T follicular helper cell (primary cell): Measurements from ENCODE around the gene DRD1.
A peak's percentile ranks its signal among the peaks of the same experiment; 100 is the strongest.
"Not testable (repeated sequence)": the region's sequence is repeated elsewhere in the genome, so short reads cannot be mapped to it uniquely, and the experiment has no call there.

Source experiments
- DNase-seq: peaks from one replicate; pipeline ENCODE4 v3.0.0-alpha.2; 2020; ENCODE audit warnings: low read depth

The DRD1 gene

GRCh38 chr5:175467983-175468690, 24.2 kb upstream of the DRD1 start:
- no peak for DNase-seq

- DNase-seq, result no peak
Observed at GRCh38 chr5:175466700-175467318, 22.8 kb upstream of the DRD1 start.

- DNase-seq, result no peak
Observed at GRCh38 chr5:175465282-175465681, 21.3 kb upstream of the DRD1 start.

GRCh38 chr5:175464942-175465233, 20.9 kb upstream of the DRD1 start:
- DNase-seq, result no peak

- peak; percentile 43 for DNase-seq
Observed at GRCh38 chr5:175464074-175464941, 20.3 kb upstream of the DRD1 start.

- DNase-seq, result no peak
Observed at GRCh38 chr5:175463641-175464040, 19.7 kb upstream of the DRD1 start.

GRCh38 chr5:175461370-175461769, 17.4 kb upstream of the DRD1 start:
- no peak for DNase-seq

GRCh38 chr5:175460552-175460951, 16.6 kb upstream of the DRD1 start:
- DNase-seq, result no peak

- no peak for DNase-seq
Observed at GRCh38 chr5:175460126-175460525, 16.1 kb upstream of the DRD1 start.

GRCh38 chr5:175457466-175457865, 13.5 kb upstream of the DRD1 start:
- DNase-seq, result no peak

GRCh38 chr5:175456105-175456742, 12.2 kb upstream of the DRD1 start:
- DNase-seq, result no peak

GRCh38 chr5:175454338-175454737, 10.4 kb upstream of the DRD1 start:
- not testable (repeated sequence) for DNase-seq

- DNase-seq, result no peak
Observed at GRCh38 chr5:175452166-175452565, 8.2 kb upstream of the DRD1 start.

- no peak for DNase-seq
Observed at GRCh38 chr5:175448276-175448675, 4.3 kb upstream of the DRD1 start.

GRCh38 chr5:175447571-175447970, 3.6 kb upstream of the DRD1 start:
- no peak for DNase-seq

GRCh38 chr5:175446378-175446777, 2.4 kb upstream of the DRD1 start:
- DNase-seq, result not testable (repeated sequence)

- no peak for DNase-seq
Observed at GRCh38 chr5:175444905-175445456, 999 bp upstream of the DRD1 start.

GRCh38 chr5:175443514-175444059, 395 bp downstream of the DRD1 start:
- no peak for DNase-seq

GRCh38 chr5:175438234-175438857, 5.6 kb downstream of the DRD1 start:
- DNase-seq, result no peak

- no peak for DNase-seq
Observed at GRCh38 chr5:175436359-175436758, 7.6 kb downstream of the DRD1 start.

- DNase-seq, result no peak
Observed at GRCh38 chr5:175434800-175435199, 9.2 kb downstream of the DRD1 start.
